G401.6 (cell line): ENCODE measurements around the gene ENG.

Source experiments
- FAIRE-seq: peaks from 2 replicates; lab custom pipeline; 2012; peaks lifted over from hg19 to GRCh38; lab: Jason Lieb, UNC

ENG gene

DNA sequence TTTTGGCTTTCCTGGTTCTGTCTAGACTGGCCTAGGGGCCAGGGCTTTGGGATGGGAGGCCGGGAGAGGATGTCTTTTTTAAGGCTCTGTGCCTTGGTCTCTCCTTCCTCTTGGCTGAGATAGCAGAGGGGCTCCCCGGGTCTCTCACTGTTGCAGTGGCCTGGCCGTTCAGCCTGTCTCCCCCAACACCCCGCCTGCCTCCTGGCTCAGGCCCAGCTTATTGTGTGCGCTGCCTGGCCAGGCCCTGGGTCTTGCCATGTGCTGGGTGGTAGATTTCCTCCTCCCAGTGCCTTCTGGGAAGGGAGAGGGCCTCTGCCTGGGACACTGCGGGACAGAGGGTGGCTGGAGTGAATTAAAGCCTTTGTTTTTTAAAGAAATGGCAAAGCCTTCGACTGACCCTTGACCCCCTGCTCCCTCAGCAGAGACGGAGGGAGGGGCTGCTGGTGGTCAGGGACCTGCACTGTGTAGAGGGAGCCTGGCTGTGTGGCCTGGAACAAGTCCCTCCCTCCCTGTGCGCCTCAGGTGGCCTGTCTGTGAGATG lies 40.7 kb downstream of the ENG start:
- no peak for FAIRE-seq

DNA sequence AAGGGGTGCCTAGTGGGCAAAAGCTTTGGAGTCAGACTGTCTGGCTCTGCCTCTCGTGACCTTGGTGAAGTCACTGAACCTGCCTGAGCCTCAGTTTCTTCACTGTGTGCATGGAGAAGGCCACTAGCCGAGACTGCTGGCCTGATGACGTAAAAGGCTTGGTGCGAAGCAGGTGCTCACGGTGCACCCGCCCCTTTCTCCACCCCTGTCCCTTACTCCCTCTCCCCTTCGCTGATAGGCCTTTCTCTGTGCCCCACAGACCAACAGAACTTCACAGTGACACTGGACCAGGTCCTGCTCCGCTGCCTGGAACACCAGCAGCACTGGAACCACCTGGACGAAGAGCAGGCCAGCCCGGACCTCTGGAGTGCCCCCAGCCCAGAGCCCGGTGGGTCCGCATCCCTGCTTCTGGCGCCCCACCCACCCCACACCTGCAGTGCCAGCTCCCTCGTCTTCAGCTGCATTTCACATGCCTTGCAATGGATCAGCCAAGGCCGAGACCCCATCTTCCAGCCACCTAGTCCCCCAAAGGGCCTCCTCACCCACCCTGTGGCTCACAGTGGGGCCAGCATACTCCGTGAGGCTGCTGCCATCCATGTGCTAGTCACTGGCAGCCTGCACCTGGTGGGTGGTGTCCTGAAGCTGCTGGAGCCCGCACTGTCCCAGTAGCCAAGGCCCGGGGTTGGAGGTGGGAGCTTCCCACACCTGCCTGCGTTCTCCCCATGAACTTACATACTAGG lies 41.4 kb downstream of the ENG start:
- FAIRE-seq, result no peak

DNA sequence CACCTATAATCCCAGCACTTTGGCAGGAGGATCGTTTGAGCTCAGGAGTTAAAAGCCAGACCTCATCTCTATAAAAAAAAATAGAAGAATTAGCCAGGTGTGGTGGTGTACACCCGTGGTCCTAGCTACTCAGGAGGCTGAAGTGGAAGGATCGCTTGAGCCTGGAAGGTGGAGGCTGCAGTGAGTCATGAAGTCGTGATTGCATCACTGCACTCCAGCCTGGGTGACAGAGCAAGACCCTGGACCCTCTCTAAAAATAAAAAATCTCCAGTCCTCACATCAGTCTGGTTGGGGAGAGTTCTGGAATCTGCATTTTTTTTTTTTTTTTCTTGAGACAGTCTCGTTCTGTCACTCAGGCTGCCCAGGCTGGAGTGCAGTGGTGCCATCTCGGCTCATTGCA lies 42.4 kb downstream of the ENG start:
- no peak for FAIRE-seq

DNA sequence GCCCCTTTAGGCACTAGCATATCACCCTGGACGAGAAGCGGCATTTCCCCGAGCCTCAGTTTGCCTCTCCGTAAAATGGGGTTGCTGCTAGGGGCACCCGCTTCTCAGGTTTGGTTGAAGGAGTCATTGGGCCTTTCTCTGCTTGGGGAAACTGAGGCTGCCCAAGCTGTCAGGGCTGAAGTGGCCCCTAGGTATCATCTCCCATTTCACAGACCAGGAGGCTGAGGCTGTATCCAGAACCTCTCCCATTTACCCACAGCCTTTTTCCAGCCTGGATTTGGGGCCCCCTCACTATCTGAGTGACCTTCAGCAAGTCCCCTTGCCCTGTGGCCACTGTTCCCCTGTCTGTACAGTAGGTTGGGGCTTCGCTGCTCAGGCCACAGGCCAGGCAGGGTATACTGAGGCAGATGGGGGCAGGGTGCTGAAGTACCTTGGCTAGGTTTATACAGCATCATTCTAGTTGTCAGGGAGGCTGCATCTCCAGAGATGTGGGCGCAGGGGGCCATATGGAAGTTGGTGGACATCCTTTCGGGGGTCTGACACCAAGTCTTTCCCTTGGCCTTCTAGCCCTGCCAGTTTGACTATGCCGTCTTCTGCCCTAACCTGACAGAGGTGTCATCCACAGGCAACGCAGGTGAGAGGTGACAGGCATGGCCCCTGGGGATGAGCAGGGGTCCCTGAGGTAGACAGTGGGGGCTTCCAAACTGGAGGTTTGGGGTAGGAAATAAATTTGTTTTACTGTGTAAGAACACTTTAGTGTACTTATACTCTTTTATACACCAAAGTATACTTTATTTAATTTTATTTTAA lies 43.9 kb downstream of the ENG start:
- FAIRE-seq, result no peak

DNA sequence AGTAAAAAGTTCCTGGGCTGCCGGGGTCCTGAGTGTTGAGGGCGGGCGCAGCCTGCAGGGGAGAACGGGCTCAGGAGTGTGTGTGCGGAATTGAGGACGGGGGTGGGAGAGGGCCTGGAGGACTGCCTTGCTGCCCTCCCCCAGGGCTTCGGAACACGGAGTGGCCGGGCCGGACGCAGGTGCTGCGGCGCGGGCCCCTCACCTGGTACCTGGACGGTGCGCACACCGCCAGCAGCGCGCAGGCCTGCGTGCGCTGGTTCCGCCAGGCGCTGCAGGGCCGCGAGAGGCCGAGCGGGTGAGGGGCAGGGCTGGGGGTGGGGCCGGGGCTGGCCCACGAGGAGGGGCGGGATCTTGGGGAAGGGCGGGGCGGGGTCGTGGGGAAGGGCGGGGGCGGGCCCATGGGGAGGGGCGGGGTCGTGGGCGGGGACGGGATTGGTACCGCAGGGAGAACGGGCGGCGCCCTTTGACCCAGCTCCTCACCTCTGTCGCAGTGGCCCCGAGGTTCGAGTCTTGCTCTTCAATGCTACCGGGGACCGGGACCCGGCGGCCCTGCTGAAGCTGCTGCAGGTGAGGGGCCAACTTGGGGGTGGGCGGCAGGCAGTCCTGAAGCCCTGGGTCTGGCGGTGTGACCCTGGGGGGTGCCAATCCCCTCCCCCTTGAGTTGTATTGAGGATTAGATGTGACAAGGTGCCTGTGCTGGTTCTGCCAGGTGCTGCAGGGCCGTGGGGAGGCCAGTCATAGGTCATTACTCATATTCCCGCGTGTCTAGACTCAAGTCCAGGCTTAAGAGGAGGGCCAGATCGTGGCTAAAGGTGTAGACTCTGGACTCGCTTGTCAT lies 44.7 kb downstream of the ENG start:
- no peak for FAIRE-seq

DNA sequence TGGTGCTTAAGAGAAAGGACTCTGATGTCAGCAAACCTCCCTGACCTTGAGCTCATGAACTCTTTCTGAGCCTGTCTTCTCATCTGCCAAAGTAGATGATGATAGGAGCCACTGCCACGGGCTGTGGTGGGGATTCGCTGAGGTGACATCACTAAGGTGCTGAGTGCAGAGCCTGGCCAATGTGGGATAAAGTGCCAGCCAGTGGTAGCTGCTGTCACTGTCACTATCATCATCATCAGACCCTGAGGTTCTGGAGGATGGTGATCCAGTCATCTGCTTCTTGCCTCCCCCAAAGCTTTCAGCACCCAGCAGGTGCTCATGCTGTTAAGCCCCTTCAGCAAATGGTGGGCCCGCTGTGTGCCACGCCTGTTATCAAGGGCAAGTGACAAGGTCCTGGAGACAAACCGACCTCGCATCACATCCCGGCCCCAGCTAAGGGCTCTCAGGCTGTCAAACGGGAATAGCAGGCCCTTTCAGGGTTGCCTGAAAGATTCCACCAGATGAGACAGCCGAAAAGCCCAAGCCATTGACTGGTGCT lies 45.4 kb downstream of the ENG start:
- no peak for FAIRE-seq

DNA sequence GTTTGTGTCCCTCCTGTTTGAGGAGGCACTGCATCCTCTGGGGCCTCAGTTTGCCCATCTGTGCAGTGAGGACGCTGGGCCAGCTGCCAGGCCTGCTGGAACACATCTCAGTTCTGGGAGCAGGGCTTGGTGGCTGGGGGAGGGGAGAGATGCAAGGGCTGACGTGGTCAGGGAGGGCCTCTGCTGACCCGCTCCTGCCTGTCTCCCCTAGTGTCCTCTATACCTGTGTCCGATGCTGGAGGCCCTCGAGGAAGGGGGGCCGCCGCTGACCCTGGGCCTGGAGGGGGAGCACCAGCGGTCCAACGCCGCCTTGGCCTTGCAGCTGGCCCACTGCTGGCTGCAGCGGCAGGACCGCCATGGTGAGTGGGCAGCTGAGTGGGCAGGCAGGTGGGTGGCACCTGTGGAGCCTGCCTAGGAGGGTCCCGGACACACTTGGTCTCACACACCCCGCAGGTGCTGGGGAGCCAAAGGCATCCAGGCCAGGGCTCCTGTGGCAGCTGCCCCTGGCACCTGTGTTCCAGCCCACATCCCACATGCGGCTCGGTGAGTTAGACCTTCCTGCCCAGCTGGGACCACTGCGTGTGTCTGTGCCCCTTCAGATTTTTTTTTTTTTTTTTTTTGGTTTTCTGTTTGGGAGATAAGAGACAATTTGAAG lies 46.0 kb downstream of the ENG start:
- no peak for FAIRE-seq

DNA sequence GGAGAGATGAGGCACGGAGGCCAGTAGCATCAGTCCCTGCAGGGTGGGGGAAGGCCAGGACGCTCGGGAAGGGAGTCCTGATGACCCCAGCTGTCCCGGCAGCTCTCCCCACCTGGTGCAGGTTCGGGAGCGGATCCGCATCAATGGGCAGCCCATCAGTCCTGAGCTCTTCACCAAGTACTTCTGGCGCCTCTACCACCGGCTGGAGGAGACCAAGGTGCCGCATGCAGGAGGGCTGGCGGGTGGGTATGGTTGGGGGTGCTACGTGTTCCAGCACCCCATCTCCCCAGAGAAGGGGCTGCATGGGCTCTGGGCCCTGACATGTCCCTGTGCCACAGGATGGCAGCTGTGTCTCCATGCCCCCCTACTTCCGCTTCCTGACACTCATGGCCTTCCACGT lies 47.6 kb downstream of the ENG start:
- FAIRE-seq, result no peak

DNA sequence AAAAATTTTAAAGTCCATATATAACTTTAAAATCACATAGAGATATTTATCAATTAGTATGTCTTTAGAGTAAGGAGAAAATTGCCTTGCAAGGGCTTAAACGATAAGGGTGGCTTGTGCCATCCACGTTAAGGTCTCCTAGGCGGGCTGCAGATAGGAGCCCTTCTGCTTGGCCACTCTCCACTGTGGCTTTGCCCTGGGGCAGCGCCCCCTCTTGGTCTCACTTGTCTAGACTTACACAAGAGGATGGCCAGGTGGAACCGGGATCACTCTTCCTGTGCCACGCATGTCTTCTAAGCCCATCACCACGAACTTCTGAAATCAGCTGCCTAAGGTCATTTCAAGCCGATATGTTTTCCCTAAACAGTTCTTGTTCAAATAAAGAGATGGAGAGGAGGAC lies 48.8 kb downstream of the ENG start:
- FAIRE-seq, result no peak

DNA sequence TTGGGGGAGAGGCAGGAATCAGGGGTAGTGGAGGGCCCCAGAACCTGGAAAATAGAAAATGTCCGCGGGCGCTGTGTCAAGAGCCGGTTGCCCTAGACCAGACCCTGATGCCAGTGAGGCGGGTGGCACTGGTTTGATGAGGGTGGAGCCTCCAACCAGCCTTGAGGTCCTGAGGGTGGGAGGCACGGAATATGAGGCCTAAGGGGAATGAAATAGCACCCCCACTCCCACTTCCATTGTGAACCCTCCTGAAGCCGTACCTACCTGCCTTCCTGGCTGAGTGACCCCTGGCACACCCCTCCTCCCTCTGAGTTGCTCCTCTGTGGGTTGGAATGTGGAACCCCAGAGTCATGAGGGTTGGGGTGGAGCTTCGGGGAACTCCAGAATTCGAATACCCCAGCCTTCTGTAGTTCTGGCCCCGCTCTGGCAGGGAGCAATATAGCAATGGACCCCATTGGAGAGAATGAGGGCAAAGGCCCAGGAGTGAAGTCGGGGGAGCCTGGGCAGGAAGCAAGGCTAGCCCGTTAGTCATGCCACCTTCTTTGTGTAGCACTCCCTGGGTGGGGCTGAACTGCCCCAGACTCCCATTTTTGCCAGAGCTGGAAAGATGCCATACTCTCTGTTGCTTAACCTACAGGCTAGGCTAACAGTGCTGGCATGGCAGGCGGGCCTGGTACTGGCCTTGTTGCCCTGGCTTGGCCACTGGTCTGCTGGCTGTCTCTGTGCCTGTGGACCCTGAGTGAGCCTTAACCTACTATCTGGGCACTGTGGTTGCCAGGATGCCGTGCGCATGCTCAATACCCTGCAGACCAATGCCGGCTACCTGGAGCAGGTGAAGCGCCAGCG lies 50.7 kb downstream of the ENG start:
- no peak for FAIRE-seq

DNA sequence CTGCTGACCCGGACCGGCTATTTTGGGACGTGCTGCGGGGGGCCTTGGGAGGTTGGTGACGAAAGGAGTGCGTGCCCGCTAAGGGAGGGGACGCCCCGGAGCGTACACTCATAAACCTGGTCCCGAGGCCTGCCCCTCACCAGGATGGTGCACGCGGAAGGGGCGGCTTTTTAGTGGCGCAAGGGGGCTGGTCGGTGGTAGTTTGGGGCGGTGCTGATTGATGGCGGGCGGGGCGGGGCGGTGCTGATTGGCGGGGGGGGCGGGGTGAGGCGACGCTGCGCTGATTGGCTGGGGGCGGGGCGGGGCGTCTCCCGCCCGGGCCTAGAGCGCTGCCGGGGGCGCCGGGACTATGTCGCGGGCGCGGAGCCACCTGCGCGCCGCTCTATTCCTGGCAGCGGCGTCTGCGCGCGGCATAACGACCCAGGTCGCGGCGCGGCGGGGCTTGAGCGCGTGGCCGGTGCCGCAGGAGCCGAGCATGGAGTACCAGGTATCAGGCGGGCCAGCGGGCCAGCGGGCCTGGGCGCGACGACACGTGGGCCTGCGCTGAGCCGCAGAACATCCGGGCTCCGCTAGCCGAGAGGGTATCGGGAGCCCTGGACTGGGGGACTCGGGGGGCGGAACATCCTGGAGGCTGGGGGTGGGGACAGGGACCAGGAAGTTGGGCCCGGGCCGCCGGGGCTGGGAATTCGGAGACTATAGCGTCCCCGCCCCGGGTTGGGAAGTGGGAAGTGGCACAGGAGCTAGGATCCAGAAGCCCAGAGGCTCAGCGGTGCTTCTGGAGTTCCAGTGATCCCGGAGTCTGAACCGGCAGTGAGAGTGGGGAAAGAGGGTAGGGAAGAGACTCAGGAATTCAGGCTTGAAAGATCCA lies 51.6 kb downstream of the ENG start, which contains the start of gene FPGS:
Gene FPGS (plus strand): TSS at position 307 of the 868 bp plus-strand sequence. CDS start 43 bp downstream, at position 350.
- no peak for FAIRE-seq

DNA sequence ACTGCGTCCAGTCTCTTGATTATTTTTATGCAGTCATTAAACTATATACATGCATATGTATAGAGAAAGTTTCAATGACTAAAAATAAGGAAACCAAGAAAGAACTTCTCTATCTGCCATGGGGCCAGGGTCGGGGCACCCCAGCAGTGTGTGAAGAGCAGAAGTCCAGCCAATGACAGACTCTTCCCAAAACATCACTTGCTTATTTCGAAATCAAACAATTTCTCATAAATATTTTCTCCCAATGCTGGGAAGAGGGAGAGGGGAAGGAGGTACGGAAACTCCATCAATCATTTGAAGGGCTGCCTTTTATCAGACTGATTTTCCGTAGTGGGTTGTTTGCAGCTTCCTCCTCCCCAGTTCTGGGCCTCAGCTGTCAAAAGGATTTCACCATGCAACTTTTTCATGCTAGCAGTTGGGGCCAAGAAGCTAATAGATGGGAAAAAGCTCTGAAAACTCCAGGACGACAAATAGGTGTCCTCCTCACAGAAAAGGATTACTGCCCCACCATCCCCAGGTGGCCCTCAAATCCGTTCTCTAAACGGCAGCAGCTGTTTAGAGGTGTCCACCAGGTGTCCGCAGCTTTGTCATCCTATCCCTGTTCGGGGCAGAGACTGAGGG lies 52.4 kb downstream of the ENG start:
- FAIRE-seq, result no peak

DNA sequence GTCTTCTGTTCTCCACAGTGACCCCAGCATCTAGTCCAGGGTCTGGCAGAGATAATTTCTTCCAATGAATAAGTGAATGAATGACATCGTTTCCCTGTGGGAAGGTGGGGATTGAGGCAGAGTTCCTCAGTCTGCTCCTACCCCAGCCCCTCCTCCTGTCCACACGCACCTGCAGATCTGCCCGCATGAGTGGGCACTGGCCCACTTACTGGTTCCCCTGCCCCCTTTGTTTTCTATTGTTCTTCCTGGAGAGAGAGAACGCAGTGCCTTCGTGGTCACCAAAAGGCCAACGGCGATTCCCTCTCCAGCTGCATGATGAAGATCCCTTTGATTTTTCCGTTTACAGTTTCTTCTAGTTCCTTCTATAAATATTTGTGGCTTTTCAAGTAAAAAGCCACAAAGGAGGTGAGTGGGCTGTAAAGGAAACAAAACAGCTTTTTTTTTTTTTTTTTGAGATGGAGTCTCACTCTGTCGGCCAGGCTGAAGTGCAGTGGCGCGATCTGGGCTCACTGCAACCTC lies 57.5 kb downstream of the ENG start:
- no peak for FAIRE-seq

DNA sequence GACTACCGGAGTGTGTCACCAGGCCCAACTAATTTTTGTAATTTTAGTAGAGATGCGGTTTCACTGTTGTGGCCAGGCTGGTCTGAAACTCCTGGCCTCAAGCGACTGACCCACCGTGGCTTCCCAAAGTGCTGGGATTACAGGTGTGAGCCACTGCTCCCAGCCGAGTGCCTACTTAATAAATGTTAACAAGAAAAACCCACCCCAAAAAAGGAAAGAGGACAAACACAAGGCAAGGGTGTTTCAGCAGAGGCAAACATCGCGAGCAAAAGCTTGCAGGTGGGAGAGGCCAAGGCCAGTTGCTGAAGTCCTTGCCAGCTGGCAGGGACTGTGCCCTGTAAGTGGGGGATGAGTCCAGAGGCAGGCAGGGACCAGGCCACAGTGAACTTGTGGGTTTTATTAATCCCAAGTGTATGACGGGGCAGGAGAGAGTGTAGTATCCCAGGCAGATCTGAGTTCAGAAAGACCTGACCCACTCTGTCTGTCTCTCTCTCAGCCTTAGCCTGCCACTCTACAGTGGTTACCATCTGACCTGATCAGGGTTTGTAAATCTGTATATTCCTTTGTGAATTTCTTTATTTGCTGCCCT lies 58.1 kb downstream of the ENG start:
- FAIRE-seq, result no peak

DNA sequence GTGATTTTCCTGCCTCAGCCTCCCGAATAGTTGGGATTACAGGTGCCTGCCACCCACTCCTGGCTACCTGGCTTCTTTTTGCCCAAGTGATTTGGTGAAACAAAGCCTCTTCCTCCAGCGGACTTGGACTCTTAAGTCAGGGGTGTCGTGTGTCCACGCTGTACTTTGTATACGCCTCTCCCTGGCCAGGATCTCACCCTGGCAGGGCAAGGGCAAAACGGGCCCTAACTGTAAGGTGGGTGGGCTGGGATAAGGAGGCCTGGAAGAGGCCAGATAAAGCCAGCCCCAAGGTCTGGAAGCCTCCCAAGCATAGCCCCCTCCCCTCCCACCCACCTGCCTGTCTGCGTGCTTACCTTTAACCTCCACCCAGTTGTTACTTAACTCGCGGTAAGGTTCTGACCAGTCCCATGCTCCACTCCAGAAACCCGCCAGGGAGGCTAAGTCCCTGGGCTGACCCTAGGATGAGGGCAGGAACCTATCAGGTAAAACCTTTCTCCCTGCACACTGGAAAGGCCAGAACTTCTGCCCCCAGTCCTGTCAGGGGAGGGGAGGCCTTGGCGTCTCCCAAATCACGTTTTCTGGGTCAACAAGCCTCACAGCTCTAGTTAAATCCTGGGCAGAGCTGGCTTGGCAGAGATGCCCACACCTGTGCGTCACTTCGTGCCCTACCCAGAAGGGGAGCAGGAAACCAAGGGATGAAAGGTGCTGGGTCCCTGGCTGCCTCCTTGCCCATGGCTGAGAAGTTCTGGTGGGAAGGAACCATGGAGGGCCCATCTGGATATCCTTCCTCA lies 60.3 kb downstream of the ENG start:
- FAIRE-seq, result no peak

DNA sequence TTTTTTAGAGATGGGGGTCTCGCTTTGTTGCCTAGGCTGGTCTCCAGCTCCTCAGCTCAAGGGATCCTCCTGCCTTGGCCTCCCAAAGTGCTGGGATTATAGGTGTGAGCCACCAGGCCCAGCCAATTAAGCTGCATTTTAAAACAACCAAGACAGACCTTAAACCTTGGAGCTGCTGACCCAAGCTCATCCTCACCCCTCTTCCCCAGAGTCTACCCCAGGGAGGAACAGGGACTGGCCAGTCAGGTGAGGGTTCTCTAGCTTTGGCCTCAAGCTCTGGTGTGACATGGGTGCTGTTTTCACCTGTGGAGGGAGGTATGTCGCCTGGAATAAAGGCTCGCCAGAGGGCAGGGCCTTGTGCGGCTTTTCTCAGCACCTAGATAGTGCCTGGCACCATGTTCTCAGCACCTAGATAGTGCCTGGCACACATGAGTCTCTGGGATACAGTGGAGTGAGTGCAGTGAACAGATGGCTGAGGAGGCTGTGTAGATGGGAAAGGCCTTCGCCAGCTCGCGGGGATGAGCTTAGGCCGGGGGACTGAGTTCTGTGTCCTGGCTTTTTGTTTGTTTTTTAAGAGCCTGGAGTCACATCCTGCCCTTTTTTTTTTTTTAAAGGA lies 61.3 kb downstream of the ENG start:
- FAIRE-seq, result no peak

DNA sequence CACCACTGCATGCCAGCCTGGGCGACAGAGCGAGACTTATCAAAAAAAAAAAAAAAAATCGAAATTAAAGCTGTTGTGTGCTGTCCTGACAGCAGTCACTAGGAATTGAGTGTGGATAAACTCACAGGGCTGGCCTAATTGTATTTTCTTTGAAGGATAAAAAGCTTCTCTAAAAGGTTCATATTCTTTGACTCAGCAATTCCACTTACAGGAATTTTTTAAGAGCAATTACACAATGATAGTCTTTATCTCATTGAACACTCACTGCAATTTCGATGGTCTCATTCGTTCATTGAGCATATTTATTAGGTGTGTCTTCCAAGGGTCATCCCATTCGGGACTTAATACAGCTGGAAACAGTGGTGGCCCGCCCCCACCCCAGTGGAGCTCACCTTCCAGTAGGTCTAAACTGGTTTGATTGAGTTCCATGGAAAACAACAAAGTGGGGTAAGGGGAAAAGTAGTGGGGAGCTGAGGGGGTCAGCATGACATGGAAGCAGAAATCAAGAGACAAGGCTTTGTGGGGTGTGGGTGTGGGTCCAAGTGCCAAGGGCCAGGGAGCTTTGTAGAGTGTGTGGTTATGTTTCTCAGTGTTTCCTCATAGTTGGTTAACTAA lies 61.9 kb downstream of the ENG start:
- FAIRE-seq, result no peak
